Measurements from ENCODE around the gene THUMPD2.

Gene THUMPD2

GRCh38 chr2:39717067-39717466 is 62.0 kb downstream of the THUMPD2 start:
- no peak overlapping the region for H3K9ac ChIP-seq (ENCODE audit: low read length)
- no peaks in the 10 kb centered on the region for H3K27me3 ChIP-seq (replicated peaks; ENCODE audit: insufficient read depth, low read length)
- H3K9me3 ChIP-seq (replicated peaks; ENCODE audit: insufficient read depth, low read length), result no peaks in the 10 kb centered on the region
- H3K4me2 ChIP-seq (ENCODE audit: low read depth, low read length), result no peak overlapping the region
- H4K20me1 ChIP-seq (ENCODE audit: insufficient read depth, low read length), result no peaks in the 10 kb centered on the region
- H3K36me3 ChIP-seq (replicated peaks; ENCODE audit: insufficient read depth, low read length), result no peaks in the 10 kb centered on the region
- no peak overlapping the region for H3K4me3 ChIP-seq (ENCODE audit: low read length)
- no peaks in the 10 kb centered on the region for H3F3A ChIP-seq (ENCODE audit: insufficient read depth, low read length)
- no peaks in the 10 kb centered on the region for H3K9me2 ChIP-seq (replicated peaks; ENCODE audit: insufficient read depth, low read length)
- no peak overlapping the region for H3K27ac ChIP-seq (ENCODE audit: low read length)
- no peaks in the 10 kb centered on the region for H3K79me2 ChIP-seq (ENCODE audit: low read length)
- H2AFZ ChIP-seq (ENCODE audit: low read length), result no peak overlapping the region
- TF ChIP-seq, protein P1, sequence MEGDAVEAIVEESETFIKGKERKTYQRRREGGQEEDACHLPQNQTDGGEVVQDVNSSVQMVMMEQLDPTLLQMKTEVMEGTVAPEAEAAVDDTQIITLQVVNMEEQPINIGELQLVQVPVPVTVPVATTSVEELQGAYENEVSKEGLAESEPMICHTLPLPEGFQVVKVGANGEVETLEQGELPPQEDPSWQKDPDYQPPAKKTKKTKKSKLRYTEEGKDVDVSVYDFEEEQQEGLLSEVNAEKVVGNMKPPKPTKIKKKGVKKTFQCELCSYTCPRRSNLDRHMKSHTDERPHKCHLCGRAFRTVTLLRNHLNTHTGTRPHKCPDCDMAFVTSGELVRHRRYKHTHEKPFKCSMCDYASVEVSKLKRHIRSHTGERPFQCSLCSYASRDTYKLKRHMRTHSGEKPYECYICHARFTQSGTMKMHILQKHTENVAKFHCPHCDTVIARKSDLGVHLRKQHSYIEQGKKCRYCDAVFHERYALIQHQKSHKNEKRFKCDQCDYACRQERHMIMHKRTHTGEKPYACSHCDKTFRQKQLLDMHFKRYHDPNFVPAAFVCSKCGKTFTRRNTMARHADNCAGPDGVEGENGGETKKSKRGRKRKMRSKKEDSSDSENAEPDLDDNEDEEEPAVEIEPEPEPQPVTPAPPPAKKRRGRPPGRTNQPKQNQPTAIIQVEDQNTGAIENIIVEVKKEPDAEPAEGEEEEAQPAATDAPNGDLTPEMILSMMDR (IDR thresholded peaks at IDR 0.05; ENCODE audit: low read length), result no peak
- no peak for TF ChIP-seq EZH2phosphoT487 (IDR thresholded peaks at IDR 0.05; ENCODE audit: low read length)
- no peak for TF ChIP-seq EZH2 (optimal IDR thresholded peaks at IDR 0.05; ENCODE audit: low read depth, low read length)
- DNase-seq, result no peak
- no peaks in the 10 kb centered on the region for H3K4me1 ChIP-seq (ENCODE audit: low read length)

DNA sequence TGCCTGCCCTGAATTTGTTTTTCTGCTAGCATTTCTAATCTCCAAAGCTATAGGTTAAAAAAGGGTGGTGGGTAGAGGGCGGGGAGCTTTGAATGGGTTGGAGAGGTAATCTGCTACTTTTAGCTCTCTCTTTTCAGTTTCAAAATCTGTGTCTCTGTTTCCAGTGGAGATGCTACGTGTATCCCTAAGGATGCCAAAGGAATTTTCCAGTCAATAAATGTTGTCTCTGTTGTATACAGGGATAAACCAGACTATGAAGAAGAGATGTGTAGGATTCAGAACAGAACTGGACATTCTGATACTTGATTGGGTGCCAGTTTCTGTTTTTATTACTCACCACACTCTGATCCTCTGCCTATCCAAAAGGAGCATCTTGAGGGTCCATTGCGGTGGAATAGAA is 63.2 kb downstream of the THUMPD2 start:
- Histone ChIP-seq H4K20me1 (ENCODE audit: insufficient read depth, low read length) (no peaks in the 10 kb centered on the region), H3K27me3 (replicated peaks; ENCODE audit: insufficient read depth, low read length) (no peaks in the 10 kb centered on the region), H3F3A (ENCODE audit: insufficient read depth, low read length) (no peaks in the 10 kb centered on the region), H3K27ac (ENCODE audit: low read length) (no peak overlapping the region), H3K79me2 (ENCODE audit: low read length) (no peaks in the 10 kb centered on the region), H3K9ac (ENCODE audit: low read length) (no peak overlapping the region), H3K4me1 (ENCODE audit: low read length) (no peaks in the 10 kb centered on the region), H3K9me2 (replicated peaks; ENCODE audit: insufficient read depth, low read length) (no peaks in the 10 kb centered on the region), H2AFZ (ENCODE audit: low read length) (no peak overlapping the region), H3K36me3 (replicated peaks; ENCODE audit: insufficient read depth, low read length) (no peaks in the 10 kb centered on the region), H3K4me3 (ENCODE audit: low read length) (no peak overlapping the region), H3K9me3 (replicated peaks; ENCODE audit: insufficient read depth, low read length) (no peaks in the 10 kb centered on the region), H3K4me2 (ENCODE audit: low read depth, low read length) (no peak overlapping the region)
- no peak for TF ChIP-seq EZH2phosphoT487 (IDR thresholded peaks at IDR 0.05; ENCODE audit: low read length)
- TF ChIP-seq EZH2 (optimal IDR thresholded peaks at IDR 0.05; ENCODE audit: low read depth, low read length), result no peak
- TF ChIP-seq, protein P1 (IDR thresholded peaks at IDR 0.05; ENCODE audit: low read length), result no peak
- DNase-seq, result no peak

- Histone ChIP-seq H3K27me3 (replicated peaks; ENCODE audit: insufficient read depth, low read length) (no peaks in the 10 kb centered on the region), H3K4me1 (ENCODE audit: low read length) (no peaks in the 10 kb centered on the region), H3K4me2 (ENCODE audit: low read depth, low read length) (no peak overlapping the region), H3F3A (ENCODE audit: insufficient read depth, low read length) (no peaks in the 10 kb centered on the region), H3K36me3 (replicated peaks; ENCODE audit: insufficient read depth, low read length) (no peaks in the 10 kb centered on the region), H3K4me3 (ENCODE audit: low read length) (no peak overlapping the region), H3K9me3 (replicated peaks; ENCODE audit: insufficient read depth, low read length) (no peaks in the 10 kb centered on the region), H3K9me2 (replicated peaks; ENCODE audit: insufficient read depth, low read length) (no peaks in the 10 kb centered on the region), H2AFZ (ENCODE audit: low read length) (no peak overlapping the region), H3K9ac (ENCODE audit: low read length) (no peak overlapping the region), H3K79me2 (ENCODE audit: low read length) (no peaks in the 10 kb centered on the region), H3K27ac (ENCODE audit: low read length) (no peak overlapping the region), H4K20me1 (ENCODE audit: insufficient read depth, low read length) (no peaks in the 10 kb centered on the region)
- no peak for TF ChIP-seq EZH2phosphoT487 (IDR thresholded peaks at IDR 0.05; ENCODE audit: low read length)
- no peak for TF ChIP-seq EZH2 (optimal IDR thresholded peaks at IDR 0.05; ENCODE audit: low read depth, low read length)
- TF ChIP-seq, protein P1 (IDR thresholded peaks at IDR 0.05; ENCODE audit: low read length), result no peak
- no peak for DNase-seq
Measured at GRCh38 chr2:39715095-39715494, 64.0 kb downstream of the THUMPD2 start.
